ENCODE measurements around the gene CLASP1. TPM values are rescaled to one million over a fixed set of nuclear protein-coding genes. Genes with fewer than 3 reads are reported as not detected.

The CLASP1 gene
- total RNA-seq, 2 donors from 2014 or later = 87.0 to 88.3 TPM

GRCh38 chr2:121351521-121352318, 297.5 kb downstream of the CLASP1 start:
- Histone ChIP-seq H3K27ac (ENCODE audit: low read depth, low read length) (no peak overlapping the region), H3K27me3 (ENCODE audit: control insufficient read depth, insufficient read depth, low read length, poor library complexity, severe bottlenecking) (no peaks in the 10 kb centered on the region), H3K9ac (ENCODE audit: extremely low read depth, low read length, poor library complexity, severe bottlenecking) (no peak overlapping the region), H3K36me3 (ENCODE audit: control insufficient read depth, insufficient read depth, low read length) (peaks cover 88% of the 10 kb centered on the region), H3K9me3 (ENCODE audit: control insufficient read depth, low read length) (no peaks in the 10 kb centered on the region), H3K4me1 (ENCODE audit: control insufficient read depth, insufficient read depth, low read length) (no peaks in the 10 kb centered on the region), H3K4me3 (ENCODE audit: low read length) (no peak overlapping the region)
- Mint-ChIP-seq H3K27ac (no peak overlapping the region), H3K4me3 (no peak overlapping the region), H3K9me3 (no peaks in the 10 kb centered on the region), H3K27me3 (ENCODE audit: insufficient read depth) (no peaks in the 10 kb centered on the region), H3K4me1 (peaks cover 3% of the 10 kb centered on the region), H3K36me3 (ENCODE audit: low read depth) (peaks cover 78% of the 10 kb centered on the region)
- TF ChIP-seq CTCF (conservative IDR thresholded peaks at IDR 0.05) = no peak
- WGBS, 2 experiments (ENCODE audit: insufficient coverage in 1 of 2, insufficient read length in 1 of 2) = 92 to 94% methylated on average over 13 to 17 of the region's 17 CpGs
- DNase-seq = no peak

GRCh38 chr2:121350890-121351289, 298.4 kb downstream of the CLASP1 start:
- TF ChIP-seq CTCF (conservative IDR thresholded peaks at IDR 0.05) = no peak
- Mint-ChIP-seq H3K27ac (no peak overlapping the region), H3K9me3 (no peaks in the 10 kb centered on the region), H3K4me1 (peaks cover 3% of the 10 kb centered on the region), H3K36me3 (ENCODE audit: low read depth) (peaks cover 84% of the 10 kb centered on the region), H3K4me3 (no peak overlapping the region), H3K27me3 (ENCODE audit: insufficient read depth) (no peaks in the 10 kb centered on the region)
- H3K27ac ChIP-seq (ENCODE audit: low read depth, low read length) = no peak overlapping the region
- no peaks in the 10 kb centered on the region for H3K9me3 ChIP-seq (ENCODE audit: control insufficient read depth, low read length)
- WGBS, 2 experiments (ENCODE audit: insufficient coverage in 1 of 2, insufficient read length in 1 of 2) = 71 to 90% methylated on average over 1 to 6 of the region's 6 CpGs
- H3K4me3 ChIP-seq (ENCODE audit: low read length) = no peak overlapping the region
- no peak overlapping the region for H3K9ac ChIP-seq (ENCODE audit: extremely low read depth, low read length, poor library complexity, severe bottlenecking)
- no peaks in the 10 kb centered on the region for H3K27me3 ChIP-seq (ENCODE audit: control insufficient read depth, insufficient read depth, low read length, poor library complexity, severe bottlenecking)
- no peak for DNase-seq
- no peaks in the 10 kb centered on the region for H3K4me1 ChIP-seq (ENCODE audit: control insufficient read depth, insufficient read depth, low read length)
- H3K36me3 ChIP-seq (ENCODE audit: control insufficient read depth, insufficient read depth, low read length) = peaks cover 95% of the 10 kb centered on the region

- no peak overlapping the region for H3K27ac Mint-ChIP-seq
- Histone ChIP-seq H3K9me3 (ENCODE audit: control insufficient read depth, low read length) (no peaks in the 10 kb centered on the region), H3K9ac (ENCODE audit: extremely low read depth, low read length, poor library complexity, severe bottlenecking) (no peak overlapping the region), H3K4me3 (ENCODE audit: low read length) (no peak overlapping the region), H3K36me3 (ENCODE audit: control insufficient read depth, insufficient read depth, low read length) (peaks cover 95% of the 10 kb centered on the region), H3K27ac (ENCODE audit: low read depth, low read length) (no peak overlapping the region), H3K27me3 (ENCODE audit: control insufficient read depth, insufficient read depth, low read length, poor library complexity, severe bottlenecking) (no peaks in the 10 kb centered on the region), H3K4me1 (ENCODE audit: control insufficient read depth, insufficient read depth, low read length) (no peaks in the 10 kb centered on the region)
- no peak for TF ChIP-seq CTCF (conservative IDR thresholded peaks at IDR 0.05)
- DNase-seq = no peak
- H3K36me3 Mint-ChIP-seq (ENCODE audit: low read depth) = peaks cover 84% of the 10 kb centered on the region
- no peak overlapping the region for H3K4me3 Mint-ChIP-seq
- peaks cover under 1% of the 10 kb centered on the region for H3K4me1 Mint-ChIP-seq
- H3K27me3 Mint-ChIP-seq (ENCODE audit: insufficient read depth) = no peaks in the 10 kb centered on the region
- no peaks in the 10 kb centered on the region for H3K9me3 Mint-ChIP-seq
- WGBS, 2 experiments (ENCODE audit: insufficient coverage in 1 of 2, insufficient read length in 1 of 2) = 96 to 100% methylated on average over 4 of the region's 4 CpGs
Measured at GRCh38 chr2:121350402-121350775, 298.9 kb downstream of the CLASP1 start.
